Peyer's patch (tissue), 4 donors: ENCODE measurements around the gene HGFAC. TPM values are rescaled to one million over a fixed set of nuclear protein-coding genes. Genes with fewer than 3 reads are reported as not detected.

Experiments used
- DNase-seq, 3 donors: peaks; one replicate each; pipeline ENCODE4 v3.0.0-alpha.2; 2017 to 2019
- H3K27ac ChIP-seq, 4 donors: fragments of 200-600 bp; sonication (generic); one replicate each; pipeline ENCODE4 v1.5.1; 2016 to 2019
- H3K27me3 ChIP-seq, 2 donors: fragments of 200-600 bp; sonication (generic); one replicate each; pipeline ENCODE4 v1.5.1; 2019
- H3K36me3 ChIP-seq, 3 donors: fragments of 200-600 bp; sonication (generic); one replicate each; pipeline ENCODE4 v1.5.1; 2016 to 2019
- H3K4me1 ChIP-seq, 4 donors: fragments of 200-600 bp; sonication (generic); one replicate each; pipeline ENCODE4 v1.5.1; 2016 to 2019
- H3K4me3 ChIP-seq, 4 donors: fragments of 200-600 bp; sonication (generic); 1 replicate in 3 of 4; 2 replicates in 1 of 4; pipeline ENCODE4 v1.5.1; 2016 to 2019; ENCODE audit warnings: mild to moderate bottlenecking in 1 of 4
- H3K9me3 ChIP-seq, 4 donors: fragments of 200-600 bp; sonication (generic); one replicate each; pipeline ENCODE4 v1.5.1; 2016 to 2019; ENCODE audit warnings: mild to moderate bottlenecking in 1 of 4
- CTCF ChIP-seq, 6 experiments: fragments of 450-650 bp in 4 of 6; fragments of 200-600 bp in 2 of 6; sonication (generic) in 1 of 6; IDR thresholded peaks; one replicate each; pipeline ENCODE4 v1.5.1; 2017 to 2019; ENCODE audit warnings: antibody characterized with exemption in 6 of 6, mild to moderate bottlenecking in 3 of 6, moderate library complexity in 1 of 6
- POLR2A ChIP-seq, 2 donors: fragments of 450-650 bp; IDR thresholded peaks; one replicate each; pipeline ENCODE4 v1.5.1; 2017; ENCODE audit warnings: antibody characterized with exemption in 2 of 2, mild to moderate bottlenecking in 2 of 2, moderate library complexity in 2 of 2
- total RNA-seq, 4 donors: library from RNA; depleted of rRNA; stranded (reverse); fragments of >200 nt; gene quantifications; one replicate each; pipeline ENCODE4 v1.1.0, GENCODE V29; 2016

Gene HGFAC
- total RNA-seq, 4 donors from 2014 or later = not detected

GRCh38 chr4:3497095-3497494, 55.3 kb downstream of the HGFAC start:
- Histone ChIP-seq H3K27me3 (peaks cover 0 to under 1% of the 10 kb centered on the region in 2 donors), H3K27ac (no peak overlapping the region), H3K4me1 (no peaks in the 10 kb centered on the region), H3K36me3 (peaks cover 0 to 9% (median 0%) of the 10 kb centered on the region in 3 donors), H3K4me3 (no peak overlapping the region), H3K9me3 (no peaks in the 10 kb centered on the region)
- no peak for DNase-seq
- TF ChIP-seq CTCF (IDR thresholded peaks at IDR 0.05) (no peak), POLR2A (IDR thresholded peaks at IDR 0.05) (no peak)

GRCh38 chr4:3497523-3498389, 56.0 kb downstream of the HGFAC start:
- Histone ChIP-seq H3K36me3 (peaks cover 0 to 14% (median 0%) of the 10 kb centered on the region in 3 donors), H3K4me3 (no peak overlapping the region), H3K27me3 (no peaks in the 10 kb centered on the region), H3K27ac (no peak overlapping the region), H3K4me1 (no peaks in the 10 kb centered on the region), H3K9me3 (no peaks in the 10 kb centered on the region)
- TF ChIP-seq POLR2A (IDR thresholded peaks at IDR 0.05) = no peak
- TF ChIP-seq CTCF (IDR thresholded peaks at IDR 0.05) = no peak
- DNase-seq = no peak

GRCh38 chr4:3498407-3498806, 56.6 kb downstream of the HGFAC start:
- H3K9me3 ChIP-seq = no peaks in the 10 kb centered on the region
- H3K36me3 ChIP-seq = peaks cover 0 to 20% (median 0%) of the 10 kb centered on the region in 3 donors
- DNase-seq = no peak
- H3K4me3 ChIP-seq = no peak overlapping the region
- no peaks in the 10 kb centered on the region for H3K4me1 ChIP-seq
- H3K27me3 ChIP-seq = no peaks in the 10 kb centered on the region
- TF ChIP-seq POLR2A (IDR thresholded peaks at IDR 0.05) (no peak), CTCF (IDR thresholded peaks at IDR 0.05) (no peak)
- H3K27ac ChIP-seq = no peak overlapping the region

Other genes with a start within 250 kb of the HGFAC start
- 1 to 10 TPM in 3 of 4 donors, under 1 TPM in 1; 0.35 to 2.5 (median 1.5) TPM for gene MSANTD1, start 192.8 kb upstream of the HGFAC start, total RNA-seq
- gene RGS12, start 148.9 kb upstream of the HGFAC start, total RNA-seq = 10 to 100 TPM; 24.3 to 36.5 (median 35.3) TPM
- 1 to 10 TPM in 2 of 4 donors, under 1 TPM in 1, not detected in 1; 0.53 to 5.7 (median 4.1) TPM for gene DOK7, start 21.3 kb downstream of the HGFAC start, total RNA-seq
- gene LRPAP1, start 90.5 kb downstream of the HGFAC start, total RNA-seq = 100 to 1,000 TPM in 3 of 4 donors, 10 to 100 TPM in 1; 82.6 to 116 (median 109) TPM